Mesendoderm (in vitro differentiated cells): ENCODE data around the gene SPOCK3.

ENCODE experiments used
- DNase-seq: peaks from one replicate; pipeline ENCODE4 v3.0.0; 2013
- H2AK5ac ChIP-seq: 2 replicates; pipeline ENCODE4 v1.6.1; 2013; ENCODE audit warnings: low read length, inconsistent platforms
- H2BK120ac ChIP-seq: 2 replicates; pipeline ENCODE4 v1.6.1; 2013; ENCODE audit warnings: low read depth, mild to moderate bottlenecking, low read length, moderate library complexity, mixed read lengths
- H2BK15ac ChIP-seq: replicated peaks from 2 replicates; pipeline ENCODE4 v1.6.1; 2013; ENCODE audit warnings: low read depth, mild to moderate bottlenecking, moderate library complexity
- H2BK5ac ChIP-seq: 2 replicates; pipeline ENCODE4 v1.6.1; 2013; ENCODE audit warnings: low read length, inconsistent platforms
- H3K18ac ChIP-seq: 2 replicates; pipeline ENCODE4 v1.6.1; 2013; ENCODE audit warnings: mild to moderate bottlenecking, low read length, mixed read lengths
- H3K23ac ChIP-seq: one replicate; pipeline ENCODE4 v1.6.1; 2013; ENCODE audit warnings: low read length
- H3K27ac ChIP-seq: 2 replicates; pipeline ENCODE4 v1.5.1; 2013; ENCODE audit warnings: low read depth, mild to moderate bottlenecking, inconsistent platforms, low read length, moderate library complexity
- H3K27me3 ChIP-seq: 2 replicates; pipeline ENCODE4 v1.6.1; 2013; ENCODE audit warnings: low read length, control low read depth, mild to moderate bottlenecking, inconsistent platforms; ENCODE audit not compliant: insufficient read depth, poor library complexity
- H3K36me3 ChIP-seq: 2 replicates; pipeline ENCODE4 v1.6.1; 2013; ENCODE audit warnings: low read length, inconsistent platforms; ENCODE audit not compliant: control insufficient read depth, insufficient read depth
- H3K4ac ChIP-seq: one replicate; pipeline ENCODE4 v1.6.1; 2013; ENCODE audit warnings: low read depth, mild to moderate bottlenecking, low read length, moderate library complexity
- H3K4me1 ChIP-seq: 2 replicates; pipeline ENCODE4 v1.6.1; 2013; ENCODE audit warnings: low read depth, low read length, inconsistent platforms; ENCODE audit not compliant: control insufficient read depth
- H3K4me2 ChIP-seq: 2 replicates; pipeline ENCODE4 v1.6.1; 2013; ENCODE audit warnings: low read length
- H3K4me3 ChIP-seq: 2 replicates; pipeline ENCODE4 v1.5.1; 2013; ENCODE audit warnings: mild to moderate bottlenecking, low read length
- H3K56ac ChIP-seq: one replicate; pipeline ENCODE4 v1.6.1; 2013; ENCODE audit warnings: low read length
- H3K79me1 ChIP-seq: 2 replicates; pipeline ENCODE4 v1.6.1; 2013; ENCODE audit warnings: low read length, inconsistent platforms
- H3K79me2 ChIP-seq: 2 replicates; pipeline ENCODE4 v1.6.1; 2013; ENCODE audit warnings: mild to moderate bottlenecking, low read length; ENCODE audit not compliant: control insufficient read depth, insufficient read depth
- H3K9ac ChIP-seq: 2 replicates; pipeline ENCODE4 v1.6.1; 2013; ENCODE audit warnings: low read length, inconsistent platforms
- H4K5ac ChIP-seq: one replicate; pipeline ENCODE4 v1.6.1; 2013; ENCODE audit warnings: low read length
- H4K8ac ChIP-seq: one replicate; pipeline ENCODE4 v1.6.1; 2013; ENCODE audit warnings: low read depth, mild to moderate bottlenecking, control low read depth, low read length, moderate library complexity
- WGBS: extraction: QIAGEN DNeasy Blood & Tissue Kit; methylation state at CpG from one replicate; pipeline ENCODE4 v1.1.7; 2013; ENCODE audit warnings: low lambda C conversion rate, missing lambda C conversion rate; ENCODE audit not compliant: insufficient coverage; ENCODE audit errors: extremely low coverage; 5-methylcytosine and 5-hydroxymethylcytosine counted together

SPOCK3 gene

DNA sequence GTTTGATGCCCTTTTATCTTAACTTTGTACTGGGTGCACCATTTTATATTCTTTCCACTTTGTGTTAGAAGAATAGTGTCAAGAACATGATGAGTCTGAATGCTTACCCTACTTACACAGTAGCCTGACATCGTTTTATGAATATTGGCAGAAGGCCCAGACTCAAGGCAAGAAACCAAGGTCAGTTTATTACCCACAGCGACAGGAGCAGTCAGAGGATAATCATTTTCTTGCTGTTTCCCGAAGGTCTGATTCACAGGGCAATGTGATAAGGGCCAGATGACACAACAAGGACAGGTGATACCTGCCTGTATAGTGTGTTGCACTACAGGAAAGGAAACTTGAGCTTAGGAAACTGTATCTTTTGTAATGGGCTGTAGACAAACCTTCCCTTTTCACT lies 417.4 kb downstream of the SPOCK3 start:
- Histone ChIP-seq H3K4me1 (no peaks in the 10 kb centered on the region), H3K79me1 (no peaks in the 10 kb centered on the region), H3K4me2 (no peak overlapping the region), H3K56ac (no peak overlapping the region), H3K18ac (no peak overlapping the region), H3K4me3 (no peak overlapping the region), H3K36me3 (no peaks in the 10 kb centered on the region), H2BK5ac (no peak overlapping the region), H3K9ac (no peak overlapping the region), H2BK15ac (no peak overlapping the region), H3K27me3 (no peaks in the 10 kb centered on the region), H4K8ac (no peak overlapping the region), H3K4ac (no peak overlapping the region), H3K27ac (no peak overlapping the region), H2BK120ac (no peak overlapping the region), H2AK5ac (no peak overlapping the region), H3K23ac (no peak overlapping the region), H4K5ac (no peak overlapping the region), H3K79me2 (no peaks in the 10 kb centered on the region)
- no peak for DNase-seq
- WGBS: no CpG with 5 or more reads among the region's 3 CpGs

DNA sequence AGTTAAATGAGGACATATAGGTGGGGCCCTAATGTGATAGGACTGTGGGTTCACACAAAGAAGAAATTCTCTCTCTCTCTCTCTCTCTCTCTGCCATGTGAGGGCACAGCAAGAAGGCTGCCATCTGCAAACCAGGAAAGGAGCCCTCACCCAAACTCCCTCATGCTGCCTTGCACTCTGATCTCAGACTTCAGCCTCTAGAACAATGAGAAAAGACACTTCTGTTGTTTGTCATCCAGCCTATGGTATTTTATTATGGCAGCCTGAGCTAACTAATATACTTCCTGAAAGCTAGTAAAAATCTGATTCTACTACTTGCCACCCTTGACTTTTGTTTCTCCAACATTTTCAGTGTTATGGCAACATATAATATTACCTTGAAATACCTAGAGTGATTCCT lies 425.9 kb downstream of the SPOCK3 start:
- H3K9ac ChIP-seq: no peak overlapping the region
- H3K23ac ChIP-seq: no peak overlapping the region
- no peak overlapping the region for H4K8ac ChIP-seq
- H3K79me2 ChIP-seq: no peaks in the 10 kb centered on the region
- H3K4me1 ChIP-seq: no peaks in the 10 kb centered on the region
- no peak overlapping the region for H2BK120ac ChIP-seq
- H3K79me1 ChIP-seq: no peaks in the 10 kb centered on the region
- no peak overlapping the region for H3K4ac ChIP-seq
- H4K5ac ChIP-seq: no peak overlapping the region
- no peak overlapping the region for H3K18ac ChIP-seq
- no peak overlapping the region for H3K56ac ChIP-seq
- H3K27ac ChIP-seq: no peak overlapping the region
- H2BK15ac ChIP-seq: no peak overlapping the region
- H3K36me3 ChIP-seq: no peaks in the 10 kb centered on the region
- H2BK5ac ChIP-seq: no peak overlapping the region
- no peak overlapping the region for H3K4me2 ChIP-seq
- no peaks in the 10 kb centered on the region for H3K27me3 ChIP-seq
- no peak overlapping the region for H2AK5ac ChIP-seq
- no peak for DNase-seq
- H3K4me3 ChIP-seq: no peak overlapping the region

DNA sequence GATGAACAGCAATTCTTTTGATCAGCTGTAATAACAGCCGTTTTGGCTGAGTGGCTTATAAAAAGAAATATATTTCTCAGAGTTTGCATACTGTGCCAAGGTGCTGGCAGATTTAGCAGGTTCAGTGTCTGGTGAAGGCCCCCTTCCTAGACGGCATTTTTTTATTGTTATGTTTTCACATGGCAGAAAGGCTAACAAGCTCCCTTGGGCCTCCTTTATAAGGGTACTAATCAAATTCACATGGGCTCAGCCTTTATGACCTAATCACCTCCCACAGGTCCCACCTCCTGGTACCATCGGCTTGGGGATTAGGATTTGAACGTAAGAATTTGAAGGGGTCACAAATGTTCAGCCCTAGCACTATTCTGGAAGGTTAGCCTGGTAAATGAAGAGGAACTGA lies 431.9 kb downstream of the SPOCK3 start:
- H3K56ac ChIP-seq: no peak overlapping the region
- no peak overlapping the region for H2BK120ac ChIP-seq
- H4K5ac ChIP-seq: no peak overlapping the region
- H3K79me2 ChIP-seq: no peaks in the 10 kb centered on the region
- no peak overlapping the region for H3K9ac ChIP-seq
- no peak overlapping the region for H2BK5ac ChIP-seq
- H3K27me3 ChIP-seq: no peaks in the 10 kb centered on the region
- H3K4ac ChIP-seq: no peak overlapping the region
- no peak overlapping the region for H3K4me2 ChIP-seq
- no peaks in the 10 kb centered on the region for H3K4me1 ChIP-seq
- H3K79me1 ChIP-seq: no peaks in the 10 kb centered on the region
- no peak for DNase-seq
- no peak overlapping the region for H3K4me3 ChIP-seq
- no peak overlapping the region for H3K23ac ChIP-seq
- no peaks in the 10 kb centered on the region for H3K36me3 ChIP-seq
- no peak overlapping the region for H4K8ac ChIP-seq
- no CpG with 5 or more reads among the region's 4 CpGs for WGBS
- no peak overlapping the region for H3K27ac ChIP-seq
- no peak overlapping the region for H2BK15ac ChIP-seq
- H2AK5ac ChIP-seq: no peak overlapping the region
- H3K18ac ChIP-seq: no peak overlapping the region

DNA sequence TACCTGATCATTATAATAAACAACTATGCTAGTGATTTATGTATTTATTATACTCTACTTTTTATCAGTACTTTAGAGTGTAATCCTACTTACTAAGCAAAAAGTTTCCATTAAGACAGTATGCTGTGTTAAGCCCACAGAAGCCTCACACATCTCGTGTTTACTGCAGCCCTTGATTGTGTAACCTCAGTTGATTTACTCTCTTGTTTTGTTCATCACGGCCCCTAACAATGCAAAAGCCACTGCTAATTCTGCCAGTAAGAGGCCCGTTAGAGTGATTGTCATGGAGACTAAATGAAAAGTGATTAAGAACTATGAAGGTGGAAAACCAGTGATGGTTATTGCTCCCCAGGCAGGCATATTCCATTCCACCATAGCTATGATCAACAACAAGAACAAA lies 436.2 kb downstream of the SPOCK3 start:
- no peak overlapping the region for H2BK15ac ChIP-seq
- no peaks in the 10 kb centered on the region for H3K79me2 ChIP-seq
- no peak overlapping the region for H2BK5ac ChIP-seq
- no CpG with 5 or more reads among the region's 3 CpGs for WGBS
- H3K9ac ChIP-seq: no peak overlapping the region
- H4K8ac ChIP-seq: no peak overlapping the region
- no peak for DNase-seq
- H3K79me1 ChIP-seq: no peaks in the 10 kb centered on the region
- H3K4ac ChIP-seq: no peak overlapping the region
- H2AK5ac ChIP-seq: no peak overlapping the region
- H3K4me1 ChIP-seq: no peaks in the 10 kb centered on the region
- H3K4me2 ChIP-seq: no peak overlapping the region
- no peaks in the 10 kb centered on the region for H3K27me3 ChIP-seq
- H3K4me3 ChIP-seq: no peak overlapping the region
- no peak overlapping the region for H3K23ac ChIP-seq
- no peak overlapping the region for H4K5ac ChIP-seq
- no peak overlapping the region for H3K18ac ChIP-seq
- H3K27ac ChIP-seq: no peak overlapping the region
- H3K56ac ChIP-seq: no peak overlapping the region
- H2BK120ac ChIP-seq: no peak overlapping the region
- no peaks in the 10 kb centered on the region for H3K36me3 ChIP-seq

DNA sequence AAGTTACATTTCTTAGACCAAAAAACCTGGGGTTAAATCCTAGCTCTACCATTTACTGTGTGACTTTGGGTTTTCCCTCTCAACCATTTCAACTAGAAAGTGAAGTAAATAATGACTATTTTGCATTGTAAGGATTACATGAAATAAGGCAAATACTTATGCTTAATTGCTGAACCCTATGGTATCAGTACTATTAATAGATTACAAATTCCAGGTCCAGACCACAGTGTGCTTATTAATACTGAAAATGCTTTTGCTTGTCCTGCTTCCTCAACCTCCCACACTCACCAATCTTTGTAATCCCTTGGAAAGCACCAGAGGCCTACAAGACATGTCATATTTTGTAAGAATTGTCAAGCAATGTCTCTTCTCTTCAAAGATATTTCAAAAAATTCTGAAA lies 456.5 kb downstream of the SPOCK3 start:
- no peak overlapping the region for H3K56ac ChIP-seq
- H4K8ac ChIP-seq: no peak overlapping the region
- no peak overlapping the region for H2AK5ac ChIP-seq
- no peak overlapping the region for H2BK15ac ChIP-seq
- no peaks in the 10 kb centered on the region for H3K79me2 ChIP-seq
- no peak overlapping the region for H4K5ac ChIP-seq
- H2BK120ac ChIP-seq: no peak overlapping the region
- no peak overlapping the region for H3K27ac ChIP-seq
- no peak overlapping the region for H3K4me3 ChIP-seq
- H3K4me1 ChIP-seq: no peaks in the 10 kb centered on the region
- H3K23ac ChIP-seq: no peak overlapping the region
- no peaks in the 10 kb centered on the region for H3K36me3 ChIP-seq
- no peaks in the 10 kb centered on the region for H3K27me3 ChIP-seq
- no peaks in the 10 kb centered on the region for H3K79me1 ChIP-seq
- H2BK5ac ChIP-seq: no peak overlapping the region
- H3K4me2 ChIP-seq: no peak overlapping the region
- H3K9ac ChIP-seq: no peak overlapping the region
- DNase-seq: no peak
- no peak overlapping the region for H3K4ac ChIP-seq
- H3K18ac ChIP-seq: no peak overlapping the region

DNA sequence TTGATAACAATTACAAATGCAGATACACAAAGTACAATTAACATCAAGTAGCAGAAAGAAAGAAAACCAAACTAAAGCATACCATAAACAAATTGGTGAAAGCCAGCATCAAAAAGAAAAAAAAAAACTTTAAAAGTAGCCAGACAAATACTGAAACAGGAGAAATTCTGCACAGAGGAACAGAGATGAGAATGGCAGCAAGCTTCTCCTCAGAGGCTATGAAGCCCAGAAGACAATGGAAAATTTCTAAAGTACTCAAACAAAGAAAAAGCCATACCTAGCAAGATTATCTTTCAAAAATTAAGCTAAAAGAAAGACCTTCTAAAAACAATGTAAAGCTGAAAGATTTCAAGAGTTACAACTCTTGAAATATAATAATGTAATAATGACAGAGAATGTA lies 471.3 kb downstream of the SPOCK3 start:
- no peak overlapping the region for H2BK15ac ChIP-seq

More for the DNA sequence above, 471.3 kb downstream of the SPOCK3 start:
- Histone ChIP-seq H4K5ac (no peak overlapping the region), H2BK120ac (no peak overlapping the region), H2BK5ac (no peak overlapping the region), H3K4me3 (no peak overlapping the region), H3K4ac (no peak overlapping the region), H3K27ac (no peak overlapping the region), H3K23ac (no peak overlapping the region), H3K4me2 (no peak overlapping the region), H3K18ac (no peak overlapping the region), H3K36me3 (no peaks in the 10 kb centered on the region), H4K8ac (no peak overlapping the region), H3K9ac (no peak overlapping the region), H3K79me1 (no peaks in the 10 kb centered on the region), H3K27me3 (no peaks in the 10 kb centered on the region), H3K4me1 (no peaks in the 10 kb centered on the region), H3K79me2 (no peaks in the 10 kb centered on the region), H3K56ac (no peak overlapping the region), H2AK5ac (no peak overlapping the region)
- DNase-seq: no peak
